Heart right ventricle (tissue), 16 donors: ENCODE measurements around the gene GUCA2A. TPM values are rescaled to one million over a fixed set of nuclear protein-coding genes. Genes with fewer than 3 reads are reported as not detected.

Experiments used
- ATAC-seq, 8 donors: fragments of 200-7000 bp; cut with Tn5 transposase; one replicate each; pipeline ENCODE4 v1.9.1; 2020; ENCODE audit warnings: mild to moderate bottlenecking in 8 of 8, moderate library complexity in 8 of 8, moderate number of reproducible peaks in 1 of 8
- DNase-seq, 2 donors: peaks; one replicate each; pipeline ENCODE4 v3.0.0-alpha.2; 2020
- H3K27ac ChIP-seq, 10 donors: fragments of 200-600 bp; sonication (generic) in 2 of 10; one replicate each; pipeline versions ENCODE4 v1.5.0 to v1.8.0; 2020 to 2022; ENCODE audit warnings: mild to moderate bottlenecking in 3 of 10
- H3K27me3 ChIP-seq, 7 donors: fragments of 200-600 bp; one replicate each; pipeline ENCODE4 v1.8.0; 2021 to 2022; ENCODE audit warnings: mild to moderate bottlenecking in 2 of 7
- H3K36me3 ChIP-seq, 9 donors: fragments of 200-600 bp; sonication (generic) in 1 of 9; one replicate each; pipeline versions ENCODE4 v1.5.0 to v1.8.0; 2020 to 2022; ENCODE audit warnings: mild to moderate bottlenecking in 2 of 9
- H3K4me1 ChIP-seq, 9 donors: fragments of 200-600 bp; sonication (generic) in 1 of 9; one replicate each; pipeline versions ENCODE4 v1.5.0 to v1.8.0; 2020 to 2022; ENCODE audit warnings: mild to moderate bottlenecking in 4 of 9
- H3K4me3 ChIP-seq, 10 donors: fragments of 200-600 bp; sonication (generic) in 2 of 10; one replicate each; pipeline versions ENCODE4 v1.5.0 to v1.8.0; 2020 to 2022; ENCODE audit warnings: mild to moderate bottlenecking in 7 of 10, moderate library complexity in 2 of 10
- H3K9me3 ChIP-seq, 11 donors: fragments of 200-600 bp in 10 of 11; sonication (generic) in 2 of 11; one replicate each; pipeline versions ENCODE4 v1.5.0 to v1.8.0; 2013 to 2022; ENCODE audit warnings: mild to moderate bottlenecking in 2 of 11, control low read depth in 1 of 11, moderate library complexity in 1 of 11
- CTCF ChIP-seq, 9 donors: fragments of 200-600 bp; sonication (generic) in 2 of 9; IDR thresholded peaks; one replicate each; pipeline versions ENCODE4 v1.5.0 to v1.8.0; 2021 to 2022; ENCODE audit warnings: antibody characterized with exemption in 9 of 9, mild to moderate bottlenecking in 5 of 9, moderate library complexity in 1 of 9
- WGBS, 2 donors: extraction: QIAGEN DNeasy Blood & Tissue Kit; methylation state at CpG; one replicate each; pipeline ENCODE4 v1.1.7; 2013; ENCODE audit warnings: inconsistent platforms in 1 of 2; 5-methylcytosine and 5-hydroxymethylcytosine counted together
- intact Hi-C, 10 donors: fragments of 100-400 bp; cut with DNase I; formaldehyde crosslinking; loops; one replicate each; pipeline versions ENCODE4 v1.11.1 to v1.14.2; 2022
- polyA plus RNA-seq, 2 donors: library from polyadenylated mRNA; stranded (reverse); fragments of 200-250 nt; gene quantifications; one replicate each; pipeline ENCODE4 v1.2.3, GENCODE V29; 2013
- total RNA-seq, 10 donors: library from RNA; stranded (reverse); fragmentation: NEBNext Ultra II Directional in 3 of 10; extraction: Animal tissue kit (Norgen Biotek cat#: 25700) in 3 of 10; gene quantifications; one replicate each; pipeline versions ENCODE4 v1.2.1 to v1.2.4, GENCODE V29; 2021 to 2023
- donor health status: Arrhythmogenic right ventricular cardiomyopathy.
- donor health status: ischemic (EF 13 %, LVEDD 7.1; RV severe dilation, severe dysfunction).
- donor health status: healthy with polysubstance abuse.
- donor health status: DM: no; HTN: yes; CAD: no.
- donor health status: DM: no; HTN: no; CAD: no.
- donor health status: ischemic (EF 25% LVEDD 6.9; RV normal size, moderate dysfunction).
- donor health status: ischemic (EF 25% LVEDD 5.7; RV mildly dilated, moderate dysfunction).
- donor health status: healthy.
- donor health status: DM: yes; HTN: yes; CAD: no.
- donor health status: Ischemic cardiomyopathy.
- donor health status: ischemic (EF 35%, LVEDD 5.7; RV mildly dilated, moderate dysfunction).
- donor health status: nonischemic (EF 11% LVEDD 7.7; RV severe dilation, severe dysfunction).
- donor health status: DM: yes; HTN: yes; CAD: no.
- donor health status: PGD.
- donor health status: ischemic (EF 29% LVEDD 5.4; RV normal size, mild dysfunction).
- donor health status: nonischemic (EF 23%, LVEDD 6.1; RV moderate dilation, normal function).

Gene GUCA2A
- total and polyA plus RNA-seq, 12 donors: not detected

- DNase-seq: no peak
- intact Hi-C loops: no loop called here
- WGBS, 2 donors: 95 to 96% methylated on average over 3 of the region's 3 CpGs
These were observed 31.3 kb upstream of the GUCA2A start for GRCh38 chr1:42195841-42196240.

GRCh38 chr1:42192106-42192505 is 27.6 kb upstream of the GUCA2A start:
- Histone ChIP-seq H3K36me3 (peaks cover 0 to 86% (median 10%) of the 10 kb centered on the region in 9 donors), H3K9me3 (no peaks in the 10 kb centered on the region), H3K27me3 (no peaks in the 10 kb centered on the region), H3K4me1 (no peaks in the 10 kb centered on the region), H3K27ac (no peak overlapping the region), H3K4me3 (no peak overlapping the region)
- no peak for TF ChIP-seq CTCF (IDR thresholded peaks at IDR 0.05)
- WGBS, 2 donors: 84 to 87% methylated on average over 4 of the region's 4 CpGs
- DNase-seq (no peak), ATAC-seq (no peak)
- intact Hi-C loops: no loop called here

More at GRCh38 chr1:42195841-42196240, 31.3 kb upstream of the GUCA2A start:
- Histone ChIP-seq H3K36me3 (peaks cover 0 to 84% (median 9%) of the 10 kb centered on the region in 9 donors), H3K4me3 (no peak overlapping the region), H3K27ac (no peak overlapping the region), H3K9me3 (no peaks in the 10 kb centered on the region), H3K4me1 (no peaks in the 10 kb centered on the region), H3K27me3 (no peaks in the 10 kb centered on the region)
- TF ChIP-seq CTCF (IDR thresholded peaks at IDR 0.05): no peak
- ATAC-seq: no peak

- ATAC-seq (no peak), DNase-seq (no peak)
- Histone ChIP-seq H3K27me3 (no peaks in the 10 kb centered on the region), H3K4me3 (no peak overlapping the region), H3K4me1 (peaks cover 0 to 2% (median 0%) of the 10 kb centered on the region in 9 donors), H3K9me3 (no peaks in the 10 kb centered on the region), H3K36me3 (peaks cover 0 to 86% (median 10%) of the 10 kb centered on the region in 9 donors), H3K27ac (no peak overlapping the region)
- 94 to 95% methylated on average over 8 of the region's 8 CpGs for WGBS, 2 donors
- TF ChIP-seq CTCF (IDR thresholded peaks at IDR 0.05): no peak
- intact Hi-C loops: no loop called here
These were observed 26.8 kb upstream of the GUCA2A start for GRCh38 chr1:42191319-42191718.

- ATAC-seq: no peak
- Histone ChIP-seq H3K4me3 (no peak overlapping the region), H3K27me3 (no peaks in the 10 kb centered on the region), H3K27ac (no peak overlapping the region), H3K36me3 (peaks cover 0 to 86% (median 10%) of the 10 kb centered on the region in 9 donors), H3K9me3 (no peaks in the 10 kb centered on the region), H3K4me1 (peaks cover 0 to 10% (median 0%) of the 10 kb centered on the region in 9 donors)
- TF ChIP-seq CTCF (IDR thresholded peaks at IDR 0.05): no peak
- no peak for DNase-seq
- 92 to 93% methylated on average over 6 of the region's 6 CpGs for WGBS, 2 donors
- intact Hi-C loops: no loop called here
These were observed 25.6 kb upstream of the GUCA2A start for GRCh38 chr1:42189931-42190853.
